Measurements from ENCODE around the gene PIM1. TPM values are rescaled to one million over a fixed set of nuclear protein-coding genes. Genes with fewer than 3 reads are reported as not detected.

The PIM1 gene
- polyA plus RNA-seq, 1 of the 3 experiments (the other 2 are of a cell fraction): 33.9 TPM

DNA sequence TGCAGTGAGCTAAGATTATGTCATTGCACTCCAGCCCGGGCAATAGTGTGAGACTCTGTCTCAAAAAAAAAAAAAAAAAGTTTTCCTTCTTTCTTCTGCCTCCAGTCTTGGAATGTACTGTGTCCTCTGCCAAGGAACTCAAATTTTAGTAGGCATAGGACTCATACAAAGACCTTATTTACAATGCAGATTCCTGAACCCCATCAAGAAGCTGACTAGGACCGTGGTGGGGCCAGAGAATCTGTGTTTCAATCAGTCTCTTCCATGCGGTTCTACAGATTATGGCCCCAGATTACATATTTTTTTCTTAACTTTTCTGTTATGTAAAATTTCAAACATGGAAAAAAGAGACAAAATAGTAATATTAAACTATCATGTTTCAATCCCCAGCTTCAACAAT is 29.8 kb upstream of the PIM1 start:
- CTCF ChIA-PET: interaction anchor here (0.8 kb wide), 1 partner anchor 8 kb away, joined by 3 read pairs; no protein-coding TSS in a partner anchor

GRCh38 chr6:37141281-37142049 is 28.5 kb upstream of the PIM1 start:
- Histone ChIP-seq H2AFZ (ENCODE audit: low read depth) (peak overlapping the region; percentile 23; the same call in 1 of the 2 replicates), H3K9me2 (no peaks in the 10 kb centered on the region), H3K4me1 (ENCODE audit: control insufficient read depth in 1 of 2, insufficient read depth in 2 of 2, low read depth in 1 of 2, low read length in 1 of 2) (peaks cover 13 to 46% of the 10 kb centered on the region in 2 experiments), H4K20me1 (ENCODE audit: insufficient read depth) (no peaks in the 10 kb centered on the region), H3K9ac (peak overlapping the region; percentile 26; the same call in 1 of the 2 replicates), H3K36me3 (replicated peaks in 1 of 2; ENCODE audit: control insufficient read depth in 1 of 2, insufficient read depth in 2 of 2, low read length in 1 of 2) (no peaks in the 10 kb centered on the region), H3K27me3 (ENCODE audit: insufficient read depth) (no peaks in the 10 kb centered on the region), H3K4me3 (ENCODE audit: low read depth in 2 of 2, low read length in 1 of 2) (no peak overlapping the region), H3K27ac (ENCODE audit: low read depth in 2 of 2, low read length in 1 of 2) (peak overlapping the region; percentile 50 to 63), H3F3A (replicated peaks; ENCODE audit: insufficient read depth) (peaks cover 46% of the 10 kb centered on the region), H3K79me2 (ENCODE audit: insufficient read depth) (no peaks in the 10 kb centered on the region), H3K9me3 (no peaks in the 10 kb centered on the region), H3K4me2 (peak overlapping the region; percentile 41; the same call in 1 of the 2 replicates)
- ChIA-PET CTCF (interaction anchor here (1.0 to 1.2 kb wide), 3 partner anchors 10 to 90 kb away, joined by 3 to 7 read pairs (median 4); no protein-coding TSS in a partner anchor), POLR2A (no interaction called here)
- TF ChIP-seq EP300 (IDR thresholded peaks at IDR 0.05; ENCODE audit: borderline replicate concordance in 1 of 2, low read depth in 1 of 2, low read length in 1 of 2): no peak
- 0 out of 2 replicates have a peak, but pooled peaks have one; percentile 8 for TF ChIP-seq TCF12 (IDR thresholded peaks at IDR 0.05)
- TF ChIP-seq SIN3A (IDR thresholded peaks at IDR 0.05; ENCODE audit: borderline replicate concordance, low read depth, low read length): no peak
- TF ChIP-seq CHD2 (IDR thresholded peaks at IDR 0.05; ENCODE audit: low read length, partially characterized antibody): no peak
- TF ChIP-seq REST (IDR thresholded peaks at IDR 0.05; ENCODE audit: low read depth, low read length): no peak
- DNase-seq: no peak
- WGBS (ENCODE audit: low lambda C conversion rate): 48% methylated on average over 5 of the region's 5 CpGs

More for the DNA sequence above, 29.8 kb upstream of the PIM1 start:
- Histone ChIP-seq H3K27ac (ENCODE audit: low read depth in 2 of 2, low read length in 1 of 2) (no peak overlapping the region), H3K9me3 (no peaks in the 10 kb centered on the region), H4K20me1 (ENCODE audit: insufficient read depth) (no peaks in the 10 kb centered on the region), H3K4me2 (no peak overlapping the region), H3K36me3 (replicated peaks in 1 of 2; ENCODE audit: control insufficient read depth in 1 of 2, insufficient read depth in 2 of 2, low read length in 1 of 2) (no peaks in the 10 kb centered on the region), H3K4me1 (ENCODE audit: control insufficient read depth in 1 of 2, insufficient read depth in 2 of 2, low read depth in 1 of 2, low read length in 1 of 2) (peaks cover 13 to 51% of the 10 kb centered on the region in 2 experiments), H2AFZ (ENCODE audit: low read depth) (no peak overlapping the region), H3K9ac (no peak overlapping the region), H3K79me2 (ENCODE audit: insufficient read depth) (no peaks in the 10 kb centered on the region), H3K9me2 (no peaks in the 10 kb centered on the region), H3K4me3 (ENCODE audit: low read depth in 2 of 2, low read length in 1 of 2) (no peak overlapping the region), H3F3A (replicated peaks; ENCODE audit: insufficient read depth) (peaks cover 47% of the 10 kb centered on the region), H3K27me3 (ENCODE audit: insufficient read depth) (no peaks in the 10 kb centered on the region)
- WGBS (ENCODE audit: low lambda C conversion rate): 91% methylated on average over 3 of the region's 3 CpGs
- no peak for DNase-seq
- TF ChIP-seq MXI1 (IDR thresholded peaks at IDR 0.05; ENCODE audit: low read depth, low read length) (no peak), NFIC (IDR thresholded peaks at IDR 0.05; ENCODE audit: borderline replicate concordance) (no peak), RCOR1 (IDR thresholded peaks at IDR 0.05; ENCODE audit: low read length) (no peak), TCF12 (IDR thresholded peaks at IDR 0.05) (no peak), SMC3 (IDR thresholded peaks at IDR 0.05; ENCODE audit: low read depth, low read length) (no peak), ELF1 (IDR thresholded peaks at IDR 0.05) (no peak), ZBTB33 (IDR thresholded peaks at IDR 0.05; ENCODE audit: borderline replicate concordance, low read depth) (no peak), GABPA (IDR thresholded peaks at IDR 0.05; ENCODE audit: low read depth) (no peak)
- POLR2A ChIA-PET: no interaction called here
